Suppressor macrophage treated with lipopolysaccharide for 1 hour (primary cell): ENCODE measurements around the gene EMILIN3.
A peak's percentile ranks its signal among the peaks of the same experiment; 100 is the strongest.

ENCODE experiments used
- DNase-seq, 3 donors: peaks; one replicate each; pipeline ENCODE4 v3.0.0-alpha.2; 2020 to 2022

The EMILIN3 gene

DNA sequence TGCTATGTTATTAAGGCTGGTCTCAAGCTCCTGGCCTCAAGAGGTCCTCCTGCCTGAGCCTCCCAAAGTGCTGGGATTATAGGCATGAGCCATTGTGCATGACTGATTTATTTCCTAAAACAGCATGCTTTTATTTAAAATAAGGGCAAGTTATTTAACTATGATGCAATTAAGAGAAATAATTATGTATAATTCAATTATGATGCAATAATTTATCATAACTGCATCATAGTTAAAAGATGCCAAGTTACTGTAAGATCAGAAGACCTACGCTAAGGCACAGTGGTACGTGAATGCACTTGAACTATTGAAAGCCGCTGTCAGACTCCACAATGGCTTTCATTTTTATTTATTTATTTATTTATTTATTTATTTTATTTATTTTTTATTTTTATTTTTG, 24.3 kb upstream of the EMILIN3 start:
- no peak for DNase-seq

DNA sequence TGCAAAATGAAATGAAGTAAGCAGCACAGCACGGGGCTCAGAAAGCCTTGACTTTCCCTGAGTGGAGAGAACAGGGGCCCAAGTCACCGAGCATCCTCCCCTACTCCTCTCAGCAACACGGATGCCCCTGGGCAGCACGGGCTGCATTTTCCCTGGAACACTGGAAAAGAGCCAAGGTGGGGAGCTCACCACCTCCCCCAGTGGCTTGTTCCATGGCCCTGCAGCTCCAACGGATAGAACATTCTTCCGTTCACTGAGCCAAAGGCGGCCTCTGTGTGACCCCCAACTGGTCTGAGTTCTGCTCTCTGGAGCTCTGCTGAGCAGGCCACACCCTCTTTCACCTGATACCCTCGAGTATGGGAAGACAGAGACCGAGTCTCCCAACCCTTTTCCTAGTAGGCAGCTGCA, 20.8 kb upstream of the EMILIN3 start:
- DNase-seq = no peak

DNA sequence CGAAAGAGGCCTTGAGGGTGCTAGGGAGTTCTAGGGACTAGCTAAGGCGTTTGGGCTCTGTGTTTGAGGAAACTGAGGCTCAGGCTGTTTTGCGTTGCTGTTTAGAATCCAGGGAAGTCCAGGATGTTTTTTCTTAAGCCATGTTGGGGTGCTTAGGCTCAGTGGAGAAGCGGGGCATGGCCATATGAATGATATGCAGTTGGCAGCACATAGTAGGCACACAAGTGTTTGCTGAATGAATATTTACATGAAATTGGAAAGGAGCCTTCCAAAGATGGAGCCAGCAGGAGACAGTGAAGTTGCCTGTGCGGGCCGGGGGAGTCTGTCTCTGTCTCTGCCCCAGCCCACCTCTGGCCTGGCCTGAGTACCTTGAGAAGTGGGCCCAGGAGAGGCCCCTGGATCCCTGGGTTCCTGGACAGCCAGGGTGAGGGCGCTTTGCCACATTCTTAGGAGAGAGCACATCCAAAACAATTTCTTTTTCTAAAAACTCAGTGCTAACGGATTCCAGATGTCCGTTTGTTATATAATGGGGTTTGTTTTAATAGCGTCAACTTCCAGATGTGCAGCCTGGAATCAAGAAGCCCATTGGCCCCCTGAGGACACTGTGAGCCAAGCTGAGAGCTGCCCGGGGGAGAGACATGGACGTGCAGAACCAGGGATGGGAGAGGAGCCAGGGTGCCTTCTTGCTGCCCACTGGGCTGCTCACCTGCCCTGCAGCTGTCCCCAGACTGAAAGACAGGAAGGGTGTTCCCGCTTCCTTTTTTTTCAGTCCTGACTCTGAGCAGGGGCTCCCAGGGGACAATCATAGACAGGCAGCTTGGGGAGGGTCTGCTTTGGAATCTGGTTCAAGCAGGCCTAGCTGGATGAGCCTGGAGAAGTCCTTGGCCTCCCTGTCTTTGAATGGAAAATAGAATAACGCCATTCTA, 20.1 kb upstream of the EMILIN3 start:
- DNase-seq = no peak

DNA sequence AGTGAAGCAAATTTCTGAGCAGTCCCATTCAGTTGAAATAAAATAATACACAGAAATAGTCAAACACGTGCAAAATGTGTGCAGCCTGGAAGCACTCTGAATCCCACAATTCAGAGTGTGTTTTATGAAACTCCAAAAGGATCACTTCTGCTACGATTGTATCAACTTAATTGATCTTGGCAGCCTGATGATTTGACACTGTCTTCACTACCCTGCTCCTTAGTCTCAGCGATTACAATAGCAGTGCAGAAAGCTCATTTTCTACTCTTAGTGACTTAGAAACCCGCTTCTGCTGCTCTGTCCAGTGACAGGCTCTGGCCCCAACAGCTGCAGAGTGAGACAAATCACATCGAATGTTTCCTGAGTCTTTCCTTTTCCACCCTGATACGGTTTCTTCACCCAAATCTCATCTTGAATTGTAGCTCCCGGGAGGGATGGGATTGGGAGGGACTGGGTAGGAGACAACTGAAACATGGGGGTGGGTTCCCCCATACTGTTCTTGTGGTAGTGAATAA, 16.2 kb upstream of the EMILIN3 start:
- DNase-seq = no peak

- DNase-seq = no peak
These were observed 14.1 kb upstream of the EMILIN3 start for GRCh38 chr20:41380551-41381193.

GRCh38 chr20:41379551-41379950, 12.9 kb upstream of the EMILIN3 start:
- peak in 2 of 3 donors; percentile 24 to 39 for DNase-seq

- no peak for DNase-seq
These were observed 10.7 kb upstream of the EMILIN3 start for GRCh38 chr20:41377275-41377674.

DNA sequence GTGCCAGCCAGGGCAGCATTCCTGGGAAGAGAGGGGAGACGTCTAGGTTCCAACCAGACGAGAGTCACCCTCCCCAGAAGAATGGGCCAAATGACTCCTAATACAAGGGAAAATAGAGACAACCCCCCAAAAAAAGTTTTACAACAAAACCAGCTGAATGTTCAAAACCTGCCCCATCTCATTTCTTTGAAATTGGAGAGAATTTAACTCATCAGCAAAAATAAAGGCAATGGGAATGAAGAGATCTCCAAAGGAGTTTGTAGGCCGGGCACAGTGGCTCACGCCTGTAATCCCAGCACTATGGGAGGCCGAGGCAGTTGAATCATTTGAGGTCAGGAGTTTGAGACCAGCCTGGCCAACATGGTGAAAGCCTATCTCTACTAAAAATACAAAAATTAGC, 9.7 kb upstream of the EMILIN3 start:
- no peak for DNase-seq

- DNase-seq = no peak
These were observed 9.2 kb upstream of the EMILIN3 start for GRCh38 chr20:41375846-41376245.

DNA sequence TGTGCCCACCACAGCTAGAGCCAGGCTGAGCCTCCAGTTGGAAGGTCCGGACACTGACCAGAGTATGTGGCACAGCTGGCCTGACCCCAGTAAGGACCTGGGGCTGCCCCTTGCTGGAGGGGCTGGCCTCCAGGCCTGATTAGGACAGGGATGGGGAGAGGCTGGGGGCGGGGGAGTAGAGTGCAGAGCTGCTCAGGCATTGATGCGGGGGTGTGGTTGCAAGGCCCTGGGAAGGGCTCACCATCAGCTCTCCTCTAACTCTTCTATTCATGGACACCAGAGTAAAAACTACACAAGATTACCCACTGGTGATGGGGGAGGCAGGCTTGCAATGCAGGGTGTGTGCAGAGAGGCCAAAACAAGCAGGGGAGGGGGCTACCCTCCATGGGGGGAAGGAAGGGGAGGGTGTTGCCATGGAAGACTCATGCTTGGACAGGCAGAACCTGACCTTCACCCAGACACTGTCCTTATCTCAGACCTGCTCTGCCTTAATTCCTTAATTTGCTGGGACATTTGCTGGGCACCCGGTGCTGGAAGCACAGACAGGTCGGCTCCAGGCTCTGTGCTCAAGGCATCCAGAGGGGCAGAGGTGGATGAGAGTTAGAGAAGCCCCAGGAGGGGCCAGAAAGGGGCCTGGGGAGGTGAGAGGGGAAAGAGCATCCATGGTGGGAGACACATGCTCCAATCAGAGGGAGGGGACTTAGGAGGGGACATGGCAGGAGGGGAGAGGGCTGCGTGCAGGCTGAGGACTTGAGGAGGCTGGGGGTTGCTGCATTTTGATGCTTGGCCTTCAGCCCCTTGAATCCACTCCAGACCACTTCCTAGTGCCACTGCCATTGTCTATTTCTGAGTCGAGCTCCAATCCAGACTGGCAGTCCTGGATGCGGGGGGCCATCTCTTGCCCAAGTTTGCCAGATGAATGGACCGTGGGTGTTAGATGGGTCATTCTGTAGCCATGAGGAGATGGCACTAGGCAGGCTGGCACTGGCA, 7.6 kb upstream of the EMILIN3 start:
- no peak for DNase-seq

- DNase-seq = peak; percentile 19 to 64 (median 28)
These were observed 6.7 kb upstream of the EMILIN3 start for GRCh38 chr20:41373251-41373783.

GRCh38 chr20:41371371-41371770, 4.8 kb upstream of the EMILIN3 start:
- no peak for DNase-seq

DNA sequence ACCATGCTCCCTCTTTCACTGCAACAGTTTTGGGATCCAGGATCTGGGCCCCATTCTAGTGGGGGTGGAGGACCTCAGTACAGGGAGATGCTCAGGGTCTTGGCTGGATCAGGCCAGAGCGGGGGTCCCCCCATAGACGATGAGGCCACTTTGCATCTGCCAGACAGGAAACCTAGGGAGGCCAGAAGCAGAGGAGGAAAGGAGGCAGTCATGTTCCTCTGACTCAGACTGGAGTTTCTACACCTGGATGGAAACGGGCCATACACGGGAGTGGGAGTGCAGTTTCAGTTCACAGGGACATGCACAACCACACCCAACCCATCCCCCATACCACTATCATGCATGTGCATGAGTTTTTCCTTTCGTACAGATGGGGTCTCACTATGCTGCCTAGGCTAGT, 3.6 kb upstream of the EMILIN3 start:
- no peak for DNase-seq

DNA sequence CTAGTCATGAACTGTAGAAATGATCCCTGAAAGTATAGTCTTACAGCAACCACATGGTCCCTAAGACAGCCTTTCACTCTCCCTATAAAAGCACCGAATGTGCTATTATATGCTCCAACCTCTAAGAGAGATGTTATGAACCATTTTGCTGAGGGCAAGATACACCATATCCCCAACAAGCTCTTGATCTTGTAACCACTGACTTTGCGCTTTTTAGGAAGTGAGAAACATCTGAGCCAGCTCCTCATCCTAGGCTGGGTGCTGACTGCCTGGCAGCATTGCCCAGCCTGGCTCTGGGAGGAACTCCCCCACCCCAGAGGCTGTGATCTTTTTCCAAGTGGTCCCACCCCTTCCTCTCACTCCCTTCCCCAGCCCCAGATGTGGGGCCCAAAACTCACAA, 3.1 kb upstream of the EMILIN3 start:
- no peak for DNase-seq

- no peak for DNase-seq
These were observed 1.3 kb upstream of the EMILIN3 start for GRCh38 chr20:41367956-41368355.

DNA sequence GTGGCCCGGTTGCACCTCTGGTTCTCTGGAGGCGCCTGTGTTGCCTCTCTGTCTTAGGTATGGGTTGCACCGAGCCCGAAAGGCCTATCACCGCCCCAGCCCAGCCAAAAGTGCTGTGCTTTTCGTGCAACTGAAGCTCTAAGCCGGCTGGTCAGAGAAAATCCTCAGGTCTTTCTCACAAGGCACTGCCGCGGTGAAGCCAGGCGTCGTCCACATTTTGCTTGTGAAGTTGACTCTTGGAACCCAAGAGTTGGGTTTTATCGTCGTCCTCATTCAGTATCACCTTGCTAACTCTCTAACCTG, 726 bp upstream of the EMILIN3 start:
- DNase-seq = no peak

- DNase-seq = no peak
These were observed 657 bp downstream of the EMILIN3 start for GRCh38 chr20:41365777-41366545.

- no peak for DNase-seq
These were observed 1.5 kb downstream of the EMILIN3 start for GRCh38 chr20:41364967-41365765.

DNA sequence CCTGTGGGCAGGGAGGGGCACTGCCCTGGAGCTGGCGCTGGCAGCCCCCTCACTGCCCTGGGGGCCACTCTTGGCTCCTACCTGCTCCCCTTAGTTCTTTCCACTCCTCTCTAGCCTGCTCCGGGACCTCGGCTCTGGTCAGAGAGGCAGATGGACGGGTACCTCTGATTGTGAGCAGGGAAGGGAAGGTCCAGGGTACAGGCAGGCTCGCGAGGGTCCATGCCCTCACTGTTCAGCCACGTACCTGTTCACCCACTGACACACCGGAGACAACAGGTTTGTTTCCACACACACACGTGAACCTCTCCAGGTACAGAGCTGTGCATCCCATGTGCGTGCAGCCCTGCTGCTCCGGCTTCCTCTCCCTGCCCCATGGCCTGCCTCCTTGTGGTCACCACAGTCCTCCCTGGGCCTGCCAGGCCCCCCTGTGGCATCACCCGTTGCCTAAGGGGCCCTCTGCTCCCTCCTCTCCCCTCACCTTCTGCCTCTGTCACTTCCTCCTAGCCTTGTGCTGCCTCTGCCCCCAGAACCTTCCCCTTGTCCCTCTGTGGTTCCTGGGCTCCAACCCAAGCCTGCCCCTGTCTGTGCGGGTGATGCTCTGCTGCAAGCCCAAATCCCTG, 2.3 kb downstream of the EMILIN3 start:
- DNase-seq = no peak

DNA sequence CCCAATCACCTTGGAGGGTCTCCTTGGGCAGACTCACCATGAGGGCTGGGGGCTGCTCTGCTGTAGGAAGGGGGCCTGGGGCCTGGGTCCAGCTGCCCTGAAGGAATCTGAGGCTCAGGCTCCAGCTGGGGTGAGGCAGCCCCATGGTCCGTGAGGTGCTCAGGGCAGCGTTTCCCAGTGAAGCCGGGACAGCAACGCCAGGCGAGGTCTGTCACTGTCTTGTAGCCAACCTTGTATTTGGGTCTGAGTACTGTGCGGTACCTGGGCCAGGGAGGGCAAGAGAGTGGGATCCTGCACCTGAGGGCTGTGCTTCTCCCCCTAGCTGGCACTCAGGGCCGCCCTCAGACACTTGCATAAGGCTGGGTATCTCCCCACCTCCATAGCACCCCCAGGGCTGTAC, 3.0 kb downstream of the EMILIN3 start:
- no peak for DNase-seq

GRCh38 chr20:41362748-41363140, 3.9 kb downstream of the EMILIN3 start:
- DNase-seq = no peak
